ENCODE measurements around the gene EIF3L. TPM values are rescaled to one million over a fixed set of nuclear protein-coding genes. Genes with fewer than 3 reads are reported as not detected.
A peak's percentile ranks its signal among the peaks of the same experiment; 100 is the strongest.

The EIF3L gene
- total and polyA plus RNA-seq, 11 donors: 111 to 456 (median 357) TPM

- H3K4me3 ChIP-seq: no peak overlapping the region
- peaks cover 0 to 33% (median 5%) of the 10 kb centered on the region in 9 donors for H3K27me3 ChIP-seq
- intact Hi-C loops (cut with DNase I): no loop called here
- ATAC-seq (no peak), DNase-seq (no peak)
- peaks cover 2 to 37% (median 20%) of the 10 kb centered on the region in 12 donors for H3K4me1 ChIP-seq
- H3K36me3 ChIP-seq: no peaks in the 10 kb centered on the region
- H3K27ac ChIP-seq: no peak overlapping the region
- TF ChIP-seq POLR2A (IDR thresholded peaks at IDR 0.05): no peak
- TF ChIP-seq CTCF (IDR thresholded peaks at IDR 0.05): no peak
- 51 to 61% (median 59%) methylated on average over 8 of the region's 8 CpGs for WGBS, 4 donors
- H3K9me3 ChIP-seq: no peaks in the 10 kb centered on the region
Observed at GRCh38 chr22:37822079-37822833, 27.0 kb upstream of the EIF3L start.

- peaks cover 0 to 1% (median 0%) of the 10 kb centered on the region in 9 donors for H3K36me3 ChIP-seq
- intact Hi-C loops (cut with DNase I): no loop called here
- TF ChIP-seq CTCF (IDR thresholded peaks at IDR 0.05) (no peak), POLR2A (IDR thresholded peaks at IDR 0.05) (no peak)
- ATAC-seq: no peak
- H3K9me3 ChIP-seq: no peaks in the 10 kb centered on the region
- H3K27me3 ChIP-seq: peaks cover 0 to 32% (median 5%) of the 10 kb centered on the region in 9 donors
- no peak for DNase-seq
- H3K27ac ChIP-seq: no peak within 1 kb of the TSS
- peak within 1 kb of the TSS in 1 of 12 donors; percentile 51 for H3K4me3 ChIP-seq
- peaks cover 0 to 31% (median 11%) of the 10 kb centered on the region in 12 donors for H3K4me1 ChIP-seq
- WGBS, 4 donors: 69 to 76% (median 72%) methylated on average over 17 to 21 of the region's 21 CpGs
Observed at GRCh38 chr22:37823134-37823985, 25.9 kb upstream of the EIF3L start, which contains the start of gene GALR3. GALR3 (plus strand) TSS chr22:37823382; CDS start chr22:37823407, 25 bp downstream.

GRCh38 chr22:37824674-37825641, 24.3 kb upstream of the EIF3L start:
- WGBS, 4 donors: 10 to 18% (median 13%) methylated on average over 81 to 135 of the region's 135 CpGs
- Histone ChIP-seq H3K9me3 (no peaks in the 10 kb centered on the region), H3K27me3 (peaks cover 0 to 25% (median 5%) of the 10 kb centered on the region in 9 donors), H3K4me1 (peaks cover 0 to 23% (median 3%) of the 10 kb centered on the region in 12 donors), H3K27ac (no peak overlapping the region), H3K36me3 (peaks cover 0 to 14% (median 3%) of the 10 kb centered on the region in 9 donors), H3K4me3 (peak overlapping the region in 9 of 12 donors; percentile 21 to 51 (median 39))
- ATAC-seq: peak in 1 of 4 donors; percentile 23
- intact Hi-C loops (cut with DNase I): no loop called here
- DNase-seq: no peak
- TF ChIP-seq POLR2A (IDR thresholded peaks at IDR 0.05): no peak
- TF ChIP-seq CTCF (IDR thresholded peaks at IDR 0.05): no peak
